Measurements from ENCODE around the gene SLC6A12.

SLC6A12 gene

GRCh38 chr12:205026-205425 is 8.9 kb downstream of the SLC6A12 start:
- no peak overlapping the region for H3K4me3 Mint-ChIP-seq
- H3K9me3 Mint-ChIP-seq = no peaks in the 10 kb centered on the region
- intact Hi-C loops (cut with micrococcal nuclease) = no loop called here
- no peak overlapping the region for H3K27ac Mint-ChIP-seq
- H3K36me3 Mint-ChIP-seq (ENCODE audit: low read depth) = peaks cover 21% of the 10 kb centered on the region
- H3K4me1 Mint-ChIP-seq (ENCODE audit: low read depth) = peaks cover 6% of the 10 kb centered on the region
- H3K27me3 Mint-ChIP-seq = peaks cover 46% of the 10 kb centered on the region

- intact Hi-C loops (cut with micrococcal nuclease) = no loop called here
- Mint-ChIP-seq H3K27me3 (peaks cover 46% of the 10 kb centered on the region), H3K4me1 (ENCODE audit: low read depth) (peaks cover 6% of the 10 kb centered on the region), H3K36me3 (ENCODE audit: low read depth) (peaks cover 16% of the 10 kb centered on the region), H3K9me3 (no peaks in the 10 kb centered on the region), H3K4me3 (no peak overlapping the region), H3K27ac (no peak overlapping the region)
Observed at GRCh38 chr12:204261-204678, 9.7 kb downstream of the SLC6A12 start.

GRCh38 chr12:203462-204260 is 10.3 kb downstream of the SLC6A12 start:
- intact Hi-C loops (cut with micrococcal nuclease) = no loop called here
- H3K9me3 Mint-ChIP-seq = no peaks in the 10 kb centered on the region
- H3K4me1 Mint-ChIP-seq (ENCODE audit: low read depth) = no peaks in the 10 kb centered on the region
- no peak overlapping the region for H3K27ac Mint-ChIP-seq
- H3K27me3 Mint-ChIP-seq = peaks cover 48% of the 10 kb centered on the region
- H3K4me3 Mint-ChIP-seq = peak overlapping the region; percentile 66
- H3K36me3 Mint-ChIP-seq (ENCODE audit: low read depth) = peaks cover 16% of the 10 kb centered on the region

GRCh38 chr12:203074-203461 is 10.9 kb downstream of the SLC6A12 start:
- intact Hi-C loops (cut with micrococcal nuclease) = no loop called here
- Mint-ChIP-seq H3K36me3 (ENCODE audit: low read depth) (peaks cover 16% of the 10 kb centered on the region), H3K9me3 (no peaks in the 10 kb centered on the region), H3K27me3 (peaks cover 50% of the 10 kb centered on the region), H3K27ac (no peak overlapping the region), H3K4me1 (ENCODE audit: low read depth) (no peaks in the 10 kb centered on the region), H3K4me3 (peak overlapping the region; percentile 66)

GRCh38 chr12:202081-202731 is 11.8 kb downstream of the SLC6A12 start:
- Mint-ChIP-seq H3K9me3 (no peaks in the 10 kb centered on the region), H3K4me3 (no peak overlapping the region), H3K4me1 (ENCODE audit: low read depth) (peaks cover 5% of the 10 kb centered on the region), H3K27me3 (peaks cover 53% of the 10 kb centered on the region), H3K27ac (no peak overlapping the region), H3K36me3 (ENCODE audit: low read depth) (peaks cover 16% of the 10 kb centered on the region)
- intact Hi-C loops (cut with micrococcal nuclease) = no loop called here

- peaks cover 6% of the 10 kb centered on the region for H3K4me1 Mint-ChIP-seq (ENCODE audit: low read depth)
- no peak overlapping the region for H3K27ac Mint-ChIP-seq
- peaks cover 53% of the 10 kb centered on the region for H3K27me3 Mint-ChIP-seq
- peaks cover 16% of the 10 kb centered on the region for H3K36me3 Mint-ChIP-seq (ENCODE audit: low read depth)
- H3K4me3 Mint-ChIP-seq = no peak overlapping the region
- no peaks in the 10 kb centered on the region for H3K9me3 Mint-ChIP-seq
- intact Hi-C loops (cut with micrococcal nuclease) = no loop called here
Observed at GRCh38 chr12:201361-201760, 12.6 kb downstream of the SLC6A12 start.

- peaks cover 16% of the 10 kb centered on the region for H3K36me3 Mint-ChIP-seq (ENCODE audit: low read depth)
- intact Hi-C loops (cut with micrococcal nuclease) = no loop called here
- peaks cover 40% of the 10 kb centered on the region for H3K27me3 Mint-ChIP-seq
- no peaks in the 10 kb centered on the region for H3K9me3 Mint-ChIP-seq
- peaks cover 6% of the 10 kb centered on the region for H3K4me1 Mint-ChIP-seq (ENCODE audit: low read depth)
- H3K27ac Mint-ChIP-seq = no peak overlapping the region
- no peak overlapping the region for H3K4me3 Mint-ChIP-seq
Observed at GRCh38 chr12:198705-199104, 15.3 kb downstream of the SLC6A12 start.

- peaks cover 37% of the 10 kb centered on the region for H3K27me3 Mint-ChIP-seq
- peaks cover 16% of the 10 kb centered on the region for H3K36me3 Mint-ChIP-seq (ENCODE audit: low read depth)
Observed at GRCh38 chr12:197911-198695, 15.9 kb downstream of the SLC6A12 start.

GRCh38 chr12:197347-197746 is 16.6 kb downstream of the SLC6A12 start:
- Mint-ChIP-seq H3K9me3 (no peaks in the 10 kb centered on the region), H3K4me3 (no peak overlapping the region), H3K27ac (no peak overlapping the region), H3K27me3 (peaks cover 32% of the 10 kb centered on the region), H3K36me3 (ENCODE audit: low read depth) (peaks cover 9% of the 10 kb centered on the region), H3K4me1 (ENCODE audit: low read depth) (peaks cover 6% of the 10 kb centered on the region)
- intact Hi-C loops (cut with micrococcal nuclease) = no loop called here

More at GRCh38 chr12:197911-198695, 15.9 kb downstream of the SLC6A12 start:
- intact Hi-C loops (cut with micrococcal nuclease) = no loop called here
- H3K4me1 Mint-ChIP-seq (ENCODE audit: low read depth) = peaks cover 6% of the 10 kb centered on the region
- no peak overlapping the region for H3K4me3 Mint-ChIP-seq
- no peaks in the 10 kb centered on the region for H3K9me3 Mint-ChIP-seq
- H3K27ac Mint-ChIP-seq = no peak overlapping the region

GRCh38 chr12:196436-196835 is 17.5 kb downstream of the SLC6A12 start:
- H3K27me3 Mint-ChIP-seq = peaks cover 24% of the 10 kb centered on the region

GRCh38 chr12:195951-196350 is 18.0 kb downstream of the SLC6A12 start:
- intact Hi-C loops (cut with micrococcal nuclease) = no loop called here
- Mint-ChIP-seq H3K9me3 (no peaks in the 10 kb centered on the region), H3K4me3 (no peak overlapping the region), H3K27me3 (peaks cover 22% of the 10 kb centered on the region), H3K27ac (no peak overlapping the region), H3K4me1 (ENCODE audit: low read depth) (peaks cover 6% of the 10 kb centered on the region), H3K36me3 (ENCODE audit: low read depth) (peaks cover 2% of the 10 kb centered on the region)

More at GRCh38 chr12:196436-196835, 17.5 kb downstream of the SLC6A12 start:
- intact Hi-C loops (cut with micrococcal nuclease) = no loop called here
- H3K4me3 Mint-ChIP-seq = no peak overlapping the region
- no peaks in the 10 kb centered on the region for H3K9me3 Mint-ChIP-seq
- peaks cover 6% of the 10 kb centered on the region for H3K4me1 Mint-ChIP-seq (ENCODE audit: low read depth)
- H3K36me3 Mint-ChIP-seq (ENCODE audit: low read depth) = peaks cover 5% of the 10 kb centered on the region
- H3K27ac Mint-ChIP-seq = no peak overlapping the region

- H3K36me3 Mint-ChIP-seq (ENCODE audit: low read depth) = no peaks in the 10 kb centered on the region
- H3K4me1 Mint-ChIP-seq (ENCODE audit: low read depth) = peaks cover 6% of the 10 kb centered on the region
- H3K27ac Mint-ChIP-seq = no peak overlapping the region
- H3K27me3 Mint-ChIP-seq = peaks cover 19% of the 10 kb centered on the region
- intact Hi-C loops (cut with micrococcal nuclease) = no loop called here
- H3K9me3 Mint-ChIP-seq = no peaks in the 10 kb centered on the region
- H3K4me3 Mint-ChIP-seq = no peak overlapping the region
Observed at GRCh38 chr12:195156-195555, 18.8 kb downstream of the SLC6A12 start.

- intact Hi-C loops (cut with micrococcal nuclease) = no loop called here
Observed at GRCh38 chr12:194276-194675, 19.7 kb downstream of the SLC6A12 start.

GRCh38 chr12:193261-193660 is 20.7 kb downstream of the SLC6A12 start:
- intact Hi-C loops (cut with micrococcal nuclease) = no loop called here
- no peaks in the 10 kb centered on the region for H3K36me3 Mint-ChIP-seq (ENCODE audit: low read depth)
- no peak overlapping the region for H3K4me3 Mint-ChIP-seq
- peaks cover 32% of the 10 kb centered on the region for H3K27me3 Mint-ChIP-seq
- H3K9me3 Mint-ChIP-seq = no peaks in the 10 kb centered on the region
- no peak overlapping the region for H3K27ac Mint-ChIP-seq
- H3K4me1 Mint-ChIP-seq (ENCODE audit: low read depth) = peaks cover 16% of the 10 kb centered on the region

More at GRCh38 chr12:194276-194675, 19.7 kb downstream of the SLC6A12 start:
- Mint-ChIP-seq H3K36me3 (ENCODE audit: low read depth) (no peaks in the 10 kb centered on the region), H3K9me3 (no peaks in the 10 kb centered on the region), H3K27ac (no peak overlapping the region), H3K27me3 (peaks cover 27% of the 10 kb centered on the region), H3K4me1 (ENCODE audit: low read depth) (peaks cover 8% of the 10 kb centered on the region), H3K4me3 (no peak overlapping the region)

Measured in dendritic cell treated with granulocyte-macrophage colony-stimulating factor and Interleukin-4, amounts not matched to agents 40 ng/mL and 50 ng/mL, for 4 days (primary cell).